ENCODE data around the gene GPD2.

- TF ChIP-seq POLR2AphosphoS5 (IDR thresholded peaks at IDR 0.05; ENCODE audit: low read depth, low read length) (no peak), POLR2A (IDR thresholded peaks at IDR 0.05; ENCODE audit: low read depth, low read length) (no peak), SPI1 (IDR thresholded peaks at IDR 0.05; ENCODE audit: low read depth, low read length) (no peak), TAF1 (IDR thresholded peaks at IDR 0.05; ENCODE audit: low read depth, low read length) (no peak), PAX5 (IDR thresholded peaks at IDR 0.05; ENCODE audit: insufficient read depth, low read length, severe bottlenecking) (no peak), POU2F2 (IDR thresholded peaks at IDR 0.05; ENCODE audit: low read depth, low read length) (no peak)
These were observed 36.5 kb downstream of the GPD2 start for GRCh38 chr2:156472686-156473085.
